ENCODE measurements around the gene UNC5A. TPM values are rescaled to one million over a fixed set of nuclear protein-coding genes. Genes with fewer than 3 reads are reported as not detected.
A peak's percentile ranks its signal among the peaks of the same experiment; 100 is the strongest.

Gene UNC5A
- total and polyA plus RNA-seq, 2 of the 8 experiments (the other 6 are each of a cell fraction or from before 2014, with no cell fraction given), result 4.0 to 7.6 TPM

- ChIA-PET POLR2A (ENCODE audit: partially characterized antibody) (no interaction called here), CTCF (ENCODE audit: partially characterized antibody) (interaction anchor here (0.6 to 3.8 kb wide), 11 partner anchors 12 to 502 kb away, joined by 3 to 32 read pairs (median 5); partner anchors contain the start of gene HK3)
- H3K27ac ChIP-seq (ENCODE audit: low read depth, low read length), result no peak overlapping the region
- H3K14ac ChIP-seq (ENCODE audit: insufficient read length), result no peak overlapping the region
- H3K79me2 ChIP-seq (ENCODE audit: control insufficient read depth in 1 of 2, insufficient read depth in 2 of 2, low read length in 2 of 2), result no peaks in the 10 kb centered on the region
- H2BK15ac ChIP-seq (ENCODE audit: low read length), result no peak overlapping the region; the same call in 1 of the 2 replicates
- H3K36me3 ChIP-seq (ENCODE audit: control insufficient read depth in 2 of 4, insufficient read depth in 4 of 4, low read length in 3 of 4), result no peaks in the 10 kb centered on the region
- no peaks in the 10 kb centered on the region for H3K27me3 ChIP-seq (replicated peaks in 1 of 4; ENCODE audit: control insufficient read depth in 3 of 4, extremely low read depth in 1 of 4, insufficient read depth in 3 of 4, low read length in 3 of 4)
- H3K18ac ChIP-seq (ENCODE audit: extremely low read depth, low read length), result no peak overlapping the region
- no peak overlapping the region for H3K23ac ChIP-seq (ENCODE audit: insufficient read length)
- H2BK5ac ChIP-seq (ENCODE audit: low read depth, low read length), result no peak overlapping the region; the same call in 1 of the 2 replicates
- H3K4me2 ChIP-seq (ENCODE audit: insufficient read depth in 1 of 2, low read depth in 2 of 2, low read length in 2 of 2), result no peak overlapping the region
- H4K5ac ChIP-seq (ENCODE audit: insufficient read length, low read depth, low read length), result no peak overlapping the region
- peak overlapping the region; percentile 9; the same call in 1 of the 2 replicates for H4K8ac ChIP-seq (ENCODE audit: extremely low read depth, insufficient read depth, low read length)
- H2BK120ac ChIP-seq (replicated peaks; ENCODE audit: low read depth, low read length), result no peak overlapping the region
- H2BK20ac ChIP-seq (ENCODE audit: low read length), result no peak overlapping the region
- H3K9me3 ChIP-seq (ENCODE audit: insufficient read depth in 2 of 2, low read depth in 1 of 2, low read length in 1 of 2), result no peaks in the 10 kb centered on the region
- no peak overlapping the region for H3K56ac ChIP-seq (replicated peaks; ENCODE audit: insufficient read length, low read depth, low read length)
- no peak overlapping the region for H3K9ac ChIP-seq (replicated peaks in 1 of 4; ENCODE audit: extremely low read depth in 1 of 4, low read depth in 3 of 4, low read length in 3 of 4)
- no peak overlapping the region for H4K91ac ChIP-seq (replicated peaks; ENCODE audit: insufficient read length, low read length)
- no peak for FAIRE-seq
- no peak overlapping the region for H2AFZ ChIP-seq (ENCODE audit: low read length)
- no peaks in the 10 kb centered on the region for H4K20me1 ChIP-seq (replicated peaks in 1 of 2; ENCODE audit: control insufficient read depth in 1 of 2, insufficient read depth in 2 of 2, low read length in 2 of 2)
- H3K79me1 ChIP-seq (ENCODE audit: low read depth, low read length), result no peaks in the 10 kb centered on the region
- H2BK12ac ChIP-seq (ENCODE audit: low read depth, low read length), result no peak overlapping the region
- no peak for DNase-seq (ENCODE audit: low read depth in 1 of 2, low spot score in 2 of 2)
- H3K4me3 ChIP-seq (ENCODE audit: extremely low read depth in 1 of 4, insufficient read depth in 2 of 4, low read depth in 3 of 4, low read length in 4 of 4), result no peak overlapping the region
- H2AK5ac ChIP-seq (ENCODE audit: low read depth, low read length), result 0 out of 2 replicates have a peak overlapping the region, but pooled peaks have one; percentile 9
- WGBS, 2 experiments (ENCODE audit: extremely low coverage in 1 of 2, insufficient coverage in 1 of 2, insufficient read length in 1 of 2, insufficient replicate concordance in 2 of 2, low coverage in 1 of 2, low lambda C conversion rate in 2 of 2, missing lambda C conversion rate in 1 of 2), result 91% methylated on average over 28 of the region's 28 CpGs; no CpG with 5 or more reads in 1 of the 2 experiments
- no peaks in the 10 kb centered on the region for H3K23me2 ChIP-seq (ENCODE audit: low read depth, low read length)
- no peaks in the 10 kb centered on the region for H3K4me1 ChIP-seq (replicated peaks in 1 of 4; ENCODE audit: control insufficient read depth in 3 of 4, insufficient read depth in 4 of 4, low read length in 3 of 4)
- no peak overlapping the region for H3K4ac ChIP-seq (replicated peaks; ENCODE audit: insufficient read length, low read depth, low read length)
- no peak for TF ChIP-seq HDAC6 (IDR thresholded peaks at IDR 0.05; ENCODE audit: low read depth, low read length)
- TF ChIP-seq EP300 (IDR thresholded peaks at IDR 0.05; ENCODE audit: borderline replicate concordance in 1 of 2, low read depth in 2 of 2, low read length in 2 of 2), result no peak
- TF ChIP-seq BCL11A (IDR thresholded peaks at IDR 0.05; ENCODE audit: low read depth in 2 of 2, low read length in 2 of 2), result no peak
- TF ChIP-seq TEAD4 (IDR thresholded peaks at IDR 0.05; ENCODE audit: low read depth, low read length), result peak; percentile 67
- no peak for TF ChIP-seq SIX5 (IDR thresholded peaks at IDR 0.05; ENCODE audit: low read depth, low read length)
- TF ChIP-seq RFX5 (IDR thresholded peaks at IDR 0.05; ENCODE audit: borderline replicate concordance, low read depth, low read length), result no peak
- peak; percentile 58 to 69 for TF ChIP-seq RAD21 (IDR thresholded peaks at IDR 0.05 in 1 of 2, conservative IDR thresholded peaks at IDR 0.05 in 1 of 2; ENCODE audit: low read depth in 2 of 2, low read length in 2 of 2)
- no peak for TF ChIP-seq BACH1 (IDR thresholded peaks at IDR 0.05; ENCODE audit: low read length)
- no peak for TF ChIP-seq CHD2 (IDR thresholded peaks at IDR 0.05; ENCODE audit: low read length)
- TF ChIP-seq ZNF274 (IDR thresholded peaks at IDR 0.05; ENCODE audit: borderline replicate concordance, extremely low read depth, low read length), result no peak
- no peak for TF ChIP-seq SIRT6 (IDR thresholded peaks at IDR 0.05; ENCODE audit: low read length)
- no peak for TF ChIP-seq JUN (IDR thresholded peaks at IDR 0.05; ENCODE audit: low read depth, low read length)
- TF ChIP-seq SIN3A (conservative IDR thresholded peaks at IDR 0.05 in 1 of 2, IDR thresholded peaks at IDR 0.05 in 1 of 2; ENCODE audit: low read depth in 1 of 2, low read length in 2 of 2), result no peak
Observed at GRCh38 chr5:176887252-176887849, 77.0 kb downstream of the UNC5A start.

Data from H1 (cell line).